IPS DF 4.7 (cell line): ENCODE data around the gene GDF7.

Experiments
- DNase-seq: peaks from one replicate; pipeline ENCODE4 v3.0.0-alpha.2; 2013; ENCODE audit warnings: low spot score; ENCODE audit errors: extremely low read depth

GDF7 gene

DNA sequence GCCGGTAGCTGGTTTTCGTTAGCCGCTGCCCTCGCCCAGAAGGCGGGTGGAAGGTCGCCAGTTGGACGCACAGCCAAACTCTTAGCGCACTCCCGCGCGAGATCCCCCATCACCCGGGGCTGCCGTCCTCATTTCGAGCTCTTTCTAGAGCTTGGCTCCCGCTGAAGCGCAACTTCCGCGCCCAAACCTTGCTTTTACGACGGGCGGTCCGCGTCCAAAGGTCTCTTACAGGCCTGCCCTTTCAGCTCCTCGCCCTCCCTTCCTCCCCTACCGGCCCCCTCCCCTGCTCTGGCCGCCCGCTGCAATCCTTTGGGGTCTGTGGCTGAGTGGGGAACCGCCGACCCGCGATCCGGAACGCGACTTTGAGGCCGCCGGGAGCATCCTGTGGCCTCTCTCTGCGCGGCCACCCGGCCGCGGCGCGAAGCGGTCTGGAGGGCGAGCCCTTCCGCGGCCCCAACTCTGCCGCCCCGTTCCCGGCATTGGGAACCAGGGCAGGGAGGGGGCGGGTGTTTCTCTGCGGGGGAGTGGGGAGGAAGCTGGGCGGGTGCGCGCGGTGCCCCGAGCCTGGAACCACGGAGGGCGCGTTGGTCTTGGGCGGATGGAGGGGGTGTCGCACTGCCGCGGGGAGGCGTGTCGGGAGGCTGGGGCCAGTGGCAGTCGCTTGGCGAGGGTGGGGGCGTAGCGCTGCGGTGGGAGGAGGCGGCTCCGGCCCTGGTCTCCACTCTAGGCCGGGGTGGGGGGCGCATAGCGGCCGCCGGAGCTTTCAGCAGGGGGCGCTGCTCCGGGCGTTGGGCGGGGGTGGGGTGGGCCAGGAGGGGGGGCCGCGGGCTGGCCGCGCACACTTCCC, at the start of gene GDF7:
Gene GDF7 (plus strand): TSS at position 841 of the 847 bp plus-strand sequence. CDS start 96 bp downstream, outside the sequence.
- DNase-seq: no peak

DNA sequence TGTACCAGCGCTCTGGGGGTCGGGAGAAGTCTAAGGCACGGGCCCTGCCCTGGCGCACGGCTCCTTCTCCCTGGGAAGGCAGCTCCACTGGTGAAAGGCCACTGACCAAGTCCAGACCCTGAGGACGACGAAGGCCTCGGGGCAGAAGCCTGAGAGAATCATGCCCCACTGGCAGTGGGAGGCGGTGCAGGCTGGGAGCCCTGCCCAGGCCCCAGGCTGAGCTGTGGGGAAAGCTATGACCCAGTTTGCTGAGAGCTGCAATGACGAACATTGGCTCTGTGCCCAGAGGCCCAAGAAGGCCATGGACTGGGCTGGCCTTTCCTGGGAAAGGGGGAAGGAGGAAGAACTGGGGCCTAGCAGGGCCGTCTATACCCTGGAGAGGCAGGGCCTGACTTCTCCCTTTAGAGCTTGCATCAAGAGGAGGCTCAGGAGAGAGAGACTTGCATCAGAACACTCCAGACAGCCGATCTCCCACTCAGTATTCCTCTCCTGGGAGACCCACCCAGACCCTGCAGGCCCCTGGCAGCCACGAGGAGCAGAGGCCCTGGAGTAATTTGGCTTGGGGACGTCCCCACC, 49.0 kb upstream of the GDF7 start:
- no peak for DNase-seq

DNA sequence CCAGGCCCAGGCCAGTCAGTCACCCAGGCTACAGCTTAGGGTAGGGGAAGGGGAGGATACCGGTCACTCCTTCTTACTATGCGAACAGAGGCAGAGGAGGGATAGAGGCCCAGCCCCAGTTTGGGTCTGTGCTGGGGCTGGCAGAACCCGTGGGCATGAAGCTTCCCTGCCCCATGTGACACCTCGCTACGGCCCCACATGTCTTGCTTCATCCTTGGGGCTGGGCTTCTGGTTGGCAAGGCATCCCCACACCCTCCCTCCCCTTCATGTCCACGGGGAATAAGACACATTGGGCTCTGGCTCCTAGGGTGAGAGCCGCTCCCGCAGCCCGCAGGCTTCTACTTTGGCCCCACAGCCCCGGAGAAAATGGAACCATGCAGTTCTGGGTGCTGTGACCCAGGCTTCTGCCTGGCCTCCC, 48.5 kb upstream of the GDF7 start:
- no peak for DNase-seq

DNA sequence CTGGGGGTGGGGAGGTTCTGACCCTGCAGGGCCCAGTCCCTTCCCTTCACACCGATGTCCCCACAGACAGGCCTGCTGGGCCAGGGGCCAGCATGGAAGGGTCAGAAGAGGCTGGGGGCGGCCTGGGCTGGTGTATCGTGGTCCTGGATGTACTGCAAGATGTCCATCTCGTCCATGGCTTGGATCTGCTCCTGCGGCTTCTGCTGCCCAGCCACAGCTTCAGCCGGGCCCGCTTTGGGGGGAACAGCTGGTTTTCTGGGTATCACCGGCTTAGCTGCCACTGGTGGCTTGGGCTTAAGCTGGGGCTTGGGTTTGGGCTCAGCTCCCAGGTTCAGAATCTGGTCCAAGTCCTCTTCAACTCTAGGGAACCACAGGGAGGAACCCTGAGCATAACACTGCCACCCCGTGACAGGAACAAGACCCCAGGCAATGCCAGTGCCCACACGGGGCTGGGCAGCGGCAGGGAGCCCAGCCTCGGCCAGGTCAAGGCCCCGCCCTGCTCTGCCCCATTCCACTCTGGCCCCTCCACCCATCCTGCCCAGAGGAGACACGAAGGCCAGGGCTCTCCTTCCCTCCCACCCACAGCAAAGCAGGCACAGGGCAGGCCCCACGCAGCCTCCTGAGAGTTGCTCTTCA, 47.9 kb upstream of the GDF7 start:
- DNase-seq: no peak

DNA sequence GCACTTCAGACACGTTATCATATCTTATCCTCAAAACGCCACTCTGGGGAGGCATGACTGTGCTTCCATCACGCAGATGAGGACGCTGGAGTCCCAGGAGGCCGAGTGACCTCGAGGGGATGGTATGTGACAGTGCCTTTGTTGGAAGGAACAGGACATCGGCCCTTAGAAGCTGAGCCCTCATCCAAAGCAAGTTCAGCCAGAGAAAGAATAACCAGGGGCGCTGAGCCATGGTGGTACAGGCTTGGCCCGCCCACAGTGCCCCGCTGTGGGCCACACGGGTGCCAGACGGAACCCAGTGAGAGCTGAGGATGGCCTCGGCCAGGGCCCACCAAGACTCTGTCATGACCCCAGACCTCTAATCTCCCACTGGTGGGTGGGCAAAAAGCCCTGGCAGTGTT, 47.3 kb upstream of the GDF7 start:
- no peak for DNase-seq

DNA sequence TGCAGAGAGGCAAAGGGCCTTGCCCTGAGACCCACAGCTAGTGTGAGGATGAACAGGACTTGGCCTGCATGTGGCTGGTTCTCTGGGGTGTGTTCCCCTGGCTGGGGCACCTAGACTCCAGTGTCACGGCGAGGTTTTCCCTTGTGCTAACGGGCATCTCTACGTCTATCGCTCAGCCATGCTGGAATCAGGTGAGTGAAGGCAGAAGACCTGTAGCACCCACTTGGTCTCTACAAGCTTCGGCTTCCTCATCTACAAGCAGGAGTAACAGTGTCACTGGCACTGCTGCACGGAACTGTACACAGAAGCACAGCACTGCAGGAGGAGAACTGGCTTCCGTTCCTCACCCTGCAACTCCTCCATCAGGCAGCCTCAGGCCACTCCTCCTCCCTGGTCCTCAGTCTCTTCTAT, 46.7 kb upstream of the GDF7 start:
- no peak for DNase-seq

DNA sequence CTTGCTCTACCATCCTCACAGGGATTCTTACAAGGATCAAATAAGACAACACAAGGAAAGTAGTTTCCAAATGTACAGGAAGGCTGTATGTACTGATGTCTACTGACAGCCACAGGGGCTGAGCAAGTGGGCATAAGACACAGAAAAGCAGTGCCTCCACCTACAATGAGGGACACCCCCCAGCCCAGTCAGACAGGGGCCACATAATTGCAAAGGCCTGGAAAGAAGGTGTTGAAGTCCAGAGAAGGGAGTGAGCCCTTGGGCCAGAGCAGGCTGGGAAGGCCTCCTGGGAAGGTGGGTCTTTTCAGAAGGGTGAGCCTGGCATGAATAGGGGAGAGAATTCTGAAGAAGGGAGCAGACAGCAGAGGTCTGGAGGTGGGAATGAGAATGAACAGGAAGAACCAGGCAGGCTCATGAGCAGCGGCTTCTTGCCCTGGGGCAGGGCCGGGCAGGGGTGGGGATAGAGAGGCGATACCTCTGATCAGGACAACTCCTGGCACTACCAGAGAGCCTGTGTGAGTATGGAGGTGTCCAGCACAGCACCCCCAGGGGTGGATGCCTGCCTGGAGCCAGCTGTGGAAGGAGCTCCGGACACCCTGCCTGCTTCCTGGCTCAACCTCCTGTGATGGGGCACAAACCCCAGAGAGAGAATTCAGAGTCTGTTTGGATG, 46.1 kb upstream of the GDF7 start:
- DNase-seq: no peak

DNA sequence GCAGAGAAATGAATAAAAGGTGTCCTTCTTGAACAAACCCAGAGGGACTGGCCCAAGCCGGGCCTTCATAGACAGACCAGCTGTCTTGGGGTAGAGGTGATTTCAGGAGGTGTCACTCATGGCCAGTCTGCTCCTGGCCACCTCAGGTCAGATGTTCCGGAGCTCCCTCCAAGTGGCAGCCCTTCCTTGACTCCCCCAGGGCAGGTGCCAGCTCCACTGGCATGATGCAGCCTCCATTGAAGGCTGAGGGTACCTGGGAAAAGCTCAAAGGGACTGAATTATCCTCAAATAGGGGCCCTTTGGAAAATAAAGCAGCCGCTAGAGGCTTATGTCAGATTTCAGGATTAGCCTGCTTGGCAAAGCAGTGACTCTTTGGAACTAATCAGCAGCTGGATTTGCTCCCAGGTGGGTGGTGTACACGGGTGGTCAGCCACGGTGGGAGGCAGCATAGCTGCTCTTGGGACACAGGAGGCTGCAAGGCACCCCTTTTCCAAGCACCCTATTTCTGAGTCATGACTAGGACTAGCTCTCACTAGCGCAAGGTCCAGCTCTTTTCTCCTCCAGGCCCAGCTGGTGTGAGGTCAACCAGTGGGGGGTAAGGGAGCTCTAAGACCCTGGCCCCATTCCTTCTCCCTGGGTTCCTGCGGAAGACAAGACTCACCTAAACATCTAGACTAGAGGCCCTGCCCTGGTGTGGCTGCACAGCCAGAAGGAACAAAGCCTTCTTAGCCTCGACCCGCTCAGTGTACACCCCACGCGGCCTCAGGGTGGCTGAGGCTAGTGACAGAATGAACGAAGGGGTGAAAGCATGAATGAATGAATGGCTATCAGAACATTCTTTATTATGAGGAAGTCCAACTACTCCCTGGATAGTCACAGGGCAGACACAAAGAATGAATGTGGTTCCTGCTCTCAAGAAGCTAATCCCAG, 45.3 kb upstream of the GDF7 start:
- no peak for DNase-seq

DNA sequence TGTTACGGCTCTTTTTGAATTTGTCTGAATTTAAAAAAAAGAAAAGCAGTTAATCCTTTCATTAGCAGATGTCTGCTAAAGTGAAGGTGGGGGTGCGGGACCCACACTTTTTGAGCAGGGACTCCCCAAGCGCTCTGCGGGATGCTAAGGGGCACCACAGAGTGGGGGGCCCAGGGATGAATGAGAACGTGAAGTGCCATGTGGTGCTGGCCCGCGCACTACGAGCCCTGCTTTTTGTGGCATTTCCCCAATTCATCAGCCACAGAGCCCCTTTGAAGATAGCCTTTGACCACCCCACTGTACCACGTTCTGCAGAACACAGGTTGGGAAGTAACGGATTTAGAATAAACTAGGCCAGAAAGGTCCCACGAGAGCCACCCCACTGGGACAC, 44.7 kb upstream of the GDF7 start:
- DNase-seq: no peak

DNA sequence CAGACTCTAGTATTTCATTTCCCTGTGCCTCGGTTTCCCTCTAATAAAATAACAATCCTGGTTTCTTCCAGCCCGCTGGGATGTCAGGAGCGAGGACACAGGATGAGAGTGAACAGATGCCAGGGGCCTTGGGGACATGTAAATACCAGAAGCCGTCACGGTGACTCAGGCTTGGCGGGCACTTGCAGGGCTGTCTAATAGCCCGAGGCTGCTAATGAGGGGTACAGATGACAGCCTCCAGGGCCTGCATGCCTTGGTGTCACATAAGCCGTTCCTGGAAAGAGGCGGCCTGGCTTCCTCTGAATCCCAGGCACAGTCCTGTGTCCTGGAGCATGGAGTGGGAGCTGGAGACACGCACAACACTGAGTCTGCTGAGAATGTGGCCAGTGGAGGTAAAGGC, 44.2 kb upstream of the GDF7 start:
- DNase-seq: no peak

DNA sequence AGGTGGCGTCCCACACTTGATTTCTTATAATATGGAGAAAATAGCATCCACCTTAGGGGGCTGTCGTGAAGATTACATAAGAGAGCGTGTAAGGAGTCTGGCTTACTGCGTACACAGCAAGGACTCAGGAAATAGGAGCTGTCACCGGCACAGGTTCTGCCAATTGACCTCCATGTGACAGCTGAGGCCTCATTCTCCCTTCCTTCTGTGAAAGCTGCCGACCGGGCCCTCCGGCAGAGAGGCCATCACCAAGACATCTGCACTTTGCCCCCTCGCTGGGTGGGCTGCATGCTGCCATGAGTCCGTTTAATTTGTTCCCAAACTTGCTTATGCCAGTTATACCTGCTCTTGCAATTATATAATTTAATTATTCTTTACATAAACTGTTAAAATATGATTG, 43.7 kb upstream of the GDF7 start:
- no peak for DNase-seq

DNA sequence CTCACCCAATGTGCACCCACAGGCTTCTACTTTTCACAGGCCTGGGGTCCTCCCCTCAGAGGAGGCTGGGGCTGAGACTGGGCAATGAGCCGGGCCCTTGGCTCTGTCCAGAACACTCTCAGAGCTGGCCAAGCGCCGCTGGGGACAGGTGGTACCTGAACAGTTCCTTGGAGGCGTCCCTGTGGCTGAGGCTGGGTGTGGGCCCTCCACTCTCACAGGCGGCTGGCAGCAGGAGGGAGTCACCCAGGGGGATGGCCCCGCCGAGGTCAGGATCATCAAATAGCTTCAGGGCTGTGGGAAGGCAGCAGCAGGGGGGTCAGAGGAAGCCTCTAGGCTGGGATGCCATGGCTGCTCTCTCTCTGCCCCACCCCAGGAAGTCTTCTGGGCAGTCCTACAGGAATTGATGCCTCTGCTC, 43.2 kb upstream of the GDF7 start:
- no peak for DNase-seq

DNA sequence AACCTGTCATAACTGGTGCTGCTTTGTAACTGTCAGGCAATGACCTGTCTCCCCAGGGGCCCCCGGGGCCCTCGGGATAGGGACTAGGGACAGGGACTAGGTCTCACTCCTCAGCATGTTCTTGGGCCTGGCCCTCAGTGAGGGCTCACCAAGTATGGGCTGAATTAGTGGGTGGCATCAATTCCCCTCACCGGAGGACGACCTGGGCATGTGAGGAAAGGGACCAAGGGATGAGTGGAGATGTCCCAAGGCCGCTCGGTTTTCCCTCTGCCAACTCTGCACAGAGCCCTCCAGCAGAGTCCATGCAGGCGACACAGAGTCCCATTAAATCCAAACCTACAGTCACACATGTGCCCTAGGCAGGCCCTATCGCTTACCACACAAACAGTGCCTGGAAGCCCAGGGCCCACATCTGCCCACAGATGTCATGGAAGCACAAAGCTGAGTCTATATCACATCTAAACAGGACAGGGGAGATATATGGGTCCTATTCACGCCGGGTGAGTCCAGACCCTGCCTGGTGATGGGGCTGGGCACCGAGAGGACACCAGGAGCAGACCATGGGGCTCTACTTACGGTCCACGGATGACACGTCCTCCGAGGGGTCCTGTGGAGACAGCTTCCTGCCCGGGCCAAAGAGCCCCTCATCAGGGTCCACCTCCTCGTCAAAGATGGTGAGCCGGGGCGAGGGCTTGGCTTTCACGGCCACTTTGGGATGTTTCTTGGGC, 42.6 kb upstream of the GDF7 start:
- DNase-seq: no peak

DNA sequence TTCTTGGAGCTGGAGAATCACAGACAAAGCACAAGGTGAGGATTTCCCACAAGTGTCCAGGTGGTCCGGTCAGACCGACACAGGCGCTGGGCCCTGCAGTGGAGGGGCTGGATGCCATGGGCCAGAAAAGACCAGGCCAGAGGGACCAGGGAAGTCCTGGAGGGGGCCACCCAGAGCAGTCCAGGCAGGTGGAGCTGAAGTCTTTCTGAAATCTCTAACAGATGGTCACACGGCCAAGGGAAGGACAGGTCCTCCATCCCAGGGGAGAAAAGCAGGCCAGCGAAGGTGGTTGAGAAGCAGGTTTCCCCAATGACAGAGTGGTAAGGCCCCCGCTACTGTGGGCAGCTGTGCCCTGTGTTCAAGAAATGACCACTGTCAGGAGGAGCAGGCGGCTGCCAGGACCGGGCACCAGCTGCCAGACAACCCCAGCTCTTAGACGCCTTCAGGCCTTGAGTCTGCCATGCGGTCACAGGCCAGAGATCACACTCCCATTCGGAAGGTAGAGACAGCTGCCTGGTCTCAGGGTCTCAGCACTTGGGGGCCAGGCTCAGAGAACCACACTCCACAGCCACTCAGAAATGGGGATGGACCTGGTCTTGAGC, 42.0 kb upstream of the GDF7 start:
- DNase-seq: no peak

DNA sequence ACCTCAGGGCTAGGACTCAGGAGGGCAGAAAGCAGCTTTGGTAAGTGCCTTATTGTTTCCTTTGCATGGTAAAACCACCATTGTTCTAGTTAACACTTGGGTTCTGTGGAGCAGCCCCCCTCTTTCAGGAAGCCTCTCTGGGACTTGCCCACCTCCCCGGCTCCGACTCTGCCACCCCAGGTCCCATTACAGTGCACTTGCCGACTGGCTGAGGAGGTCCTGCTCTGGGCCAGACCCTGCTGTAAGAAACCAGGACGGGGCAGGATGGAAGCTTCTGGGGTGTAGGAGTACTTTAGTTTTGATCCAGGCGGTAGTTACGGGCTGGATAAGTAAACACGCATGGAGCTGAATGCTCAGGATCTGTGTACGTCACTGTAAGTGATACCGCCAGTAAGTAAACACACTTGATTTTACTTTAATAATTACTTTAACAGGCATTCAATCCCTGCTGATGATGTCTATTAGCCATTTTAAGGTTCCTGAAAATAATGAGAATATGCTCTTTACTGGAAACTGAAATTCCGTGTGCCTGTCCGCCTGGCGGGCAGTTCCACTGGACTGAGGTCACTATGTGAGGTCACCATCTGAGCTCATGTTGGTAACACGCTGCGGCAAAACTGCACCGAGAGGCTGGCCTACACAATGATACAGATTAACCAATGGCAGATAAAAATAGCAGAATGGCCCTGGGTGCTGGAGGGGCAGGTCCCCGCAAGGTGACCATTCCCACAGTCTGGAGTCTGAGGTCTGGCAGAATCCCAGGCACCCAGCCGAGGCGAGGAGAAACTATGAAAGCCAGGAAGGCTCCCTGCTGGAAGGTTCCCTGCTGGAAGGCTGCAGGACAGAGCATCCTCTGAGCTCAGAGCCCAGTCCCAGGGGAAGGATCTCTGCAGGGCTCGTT, 41.2 kb upstream of the GDF7 start:
- no peak for DNase-seq

DNA sequence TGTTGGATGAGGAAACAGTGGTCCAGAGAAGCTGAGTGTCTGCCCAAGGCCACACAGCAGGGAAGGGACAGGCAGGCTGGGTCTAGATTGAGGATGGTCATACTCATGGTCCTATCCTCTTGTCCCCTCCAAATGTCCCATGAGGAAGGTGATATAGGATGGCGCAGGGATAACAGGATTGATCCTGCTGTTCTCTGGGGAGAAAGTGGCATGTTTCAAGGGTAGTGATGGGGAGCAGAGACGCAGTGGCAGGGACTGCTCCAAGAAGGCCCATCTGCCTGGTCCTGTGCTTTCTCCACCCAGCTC, 40.6 kb upstream of the GDF7 start:
- DNase-seq: no peak

DNA sequence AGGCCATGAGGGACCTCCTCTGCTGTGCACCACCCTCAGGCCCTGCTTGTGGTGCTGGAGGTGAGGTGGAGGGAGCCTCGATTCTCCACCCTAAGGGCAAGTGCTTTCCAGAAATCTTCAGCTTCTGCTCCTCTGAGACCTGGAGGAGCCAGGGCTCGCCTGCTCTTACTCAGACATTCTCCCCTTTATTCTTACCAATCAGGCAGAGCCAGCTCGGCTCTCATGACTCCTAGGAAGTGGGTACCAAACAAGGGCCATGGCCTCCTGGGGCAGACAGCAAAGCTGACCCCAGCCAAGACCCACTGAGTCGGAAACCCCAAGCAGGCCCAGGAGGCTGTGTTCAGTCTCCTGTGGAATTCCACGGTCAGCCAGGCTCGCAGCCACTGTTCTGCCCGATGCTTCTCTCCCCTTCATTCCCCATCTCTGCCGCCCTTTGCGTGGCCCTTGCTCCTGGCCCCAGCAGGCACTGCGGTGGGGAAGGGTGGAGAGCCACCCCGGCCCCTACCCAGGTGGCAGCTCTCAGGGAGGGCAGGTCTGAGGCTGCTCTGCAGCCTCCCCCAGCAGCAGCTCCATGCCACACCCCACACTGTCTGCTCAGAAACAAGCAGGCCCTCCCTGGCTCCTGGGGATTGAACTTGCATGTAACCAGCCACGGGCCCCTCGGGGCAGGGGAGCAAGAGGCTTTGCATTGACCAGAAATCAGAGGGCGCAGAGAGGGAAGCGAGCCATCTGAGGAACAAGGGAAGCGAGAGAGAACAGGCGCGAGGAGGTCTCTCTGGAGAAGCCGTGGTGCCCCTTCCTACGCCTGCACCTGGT, 40.0 kb upstream of the GDF7 start:
- no peak for DNase-seq

DNA sequence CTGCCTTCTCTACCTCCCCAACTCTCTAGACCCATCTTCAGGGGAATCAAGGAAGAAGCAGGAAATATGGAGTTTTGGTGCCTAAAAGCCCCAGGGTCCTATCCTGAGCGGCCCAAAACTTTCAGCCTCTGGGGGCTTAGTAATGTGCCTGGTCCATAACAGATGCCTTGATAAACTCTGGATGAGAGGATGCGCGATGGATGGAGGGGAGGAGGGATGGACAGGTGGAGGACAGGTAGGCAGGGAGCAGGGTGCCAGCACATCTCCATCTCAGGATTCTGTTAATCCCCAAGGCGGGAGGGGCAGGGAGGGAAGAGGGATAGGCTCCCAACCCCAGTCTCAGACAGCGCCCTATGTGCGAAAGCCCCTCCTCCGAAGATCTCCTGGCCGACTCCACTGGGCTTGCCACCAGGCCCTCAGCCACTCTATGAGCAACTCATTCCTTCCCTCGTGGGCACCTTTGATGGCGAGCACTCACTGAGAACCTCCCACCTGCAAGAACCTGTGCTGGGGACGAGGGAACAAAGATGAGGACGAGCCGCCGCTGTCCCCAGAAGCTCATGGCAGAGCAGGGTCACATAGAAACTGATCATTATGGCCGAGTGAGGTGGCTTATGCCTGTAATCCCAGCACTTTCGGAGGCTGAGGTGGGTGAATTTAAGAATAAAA, 39.1 kb upstream of the GDF7 start:
- no peak for DNase-seq
